ENCODE data around the gene TSFM.
A peak's percentile ranks its signal among the peaks of the same experiment; 100 is the strongest.

TSFM gene

DNA sequence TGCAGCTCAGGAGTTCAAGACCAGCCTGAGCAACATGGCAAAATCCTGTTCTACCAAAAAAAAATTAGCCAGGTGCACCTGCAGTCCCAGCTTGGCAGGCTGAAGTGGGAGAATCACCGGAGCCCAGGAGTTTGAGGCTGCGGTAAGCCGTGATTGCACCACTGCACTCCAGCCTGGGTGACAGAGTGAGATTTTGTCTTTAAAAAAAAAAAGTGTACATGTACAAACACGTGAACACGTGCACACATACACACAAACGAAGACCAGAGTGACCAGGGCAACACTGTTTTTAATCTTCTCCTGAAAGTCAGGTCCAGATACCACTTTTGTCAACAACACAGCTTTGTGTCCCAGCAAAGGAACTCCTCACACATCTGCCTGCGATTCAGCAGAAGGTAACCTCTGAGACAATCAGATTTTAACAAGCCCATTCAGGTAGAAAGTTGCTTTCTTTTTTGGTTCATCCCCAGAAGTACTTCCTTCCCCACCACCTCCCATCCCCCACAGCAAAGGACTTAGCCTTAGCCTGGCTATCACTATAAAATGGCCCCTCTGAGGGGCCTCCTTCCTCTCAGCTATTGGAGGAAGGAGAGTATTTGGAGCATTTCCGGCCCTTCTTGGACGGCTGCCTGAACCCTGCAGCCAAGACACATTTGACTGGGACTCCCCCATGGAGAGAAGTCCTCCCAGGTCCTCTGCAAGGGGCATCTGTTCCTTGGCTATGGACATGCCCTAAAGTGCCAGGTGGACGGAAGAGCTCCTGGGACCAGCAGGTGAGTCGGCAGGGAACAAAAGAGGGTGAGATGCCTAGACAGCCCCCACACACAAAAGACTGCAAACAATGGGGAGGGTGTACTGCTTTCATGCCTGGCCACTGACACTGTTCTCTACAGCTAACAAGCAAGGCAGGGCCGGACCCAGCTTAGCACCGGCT lies 54.1 kb downstream of the TSFM start:
- peak; percentile 34 for DNase-seq

DNA sequence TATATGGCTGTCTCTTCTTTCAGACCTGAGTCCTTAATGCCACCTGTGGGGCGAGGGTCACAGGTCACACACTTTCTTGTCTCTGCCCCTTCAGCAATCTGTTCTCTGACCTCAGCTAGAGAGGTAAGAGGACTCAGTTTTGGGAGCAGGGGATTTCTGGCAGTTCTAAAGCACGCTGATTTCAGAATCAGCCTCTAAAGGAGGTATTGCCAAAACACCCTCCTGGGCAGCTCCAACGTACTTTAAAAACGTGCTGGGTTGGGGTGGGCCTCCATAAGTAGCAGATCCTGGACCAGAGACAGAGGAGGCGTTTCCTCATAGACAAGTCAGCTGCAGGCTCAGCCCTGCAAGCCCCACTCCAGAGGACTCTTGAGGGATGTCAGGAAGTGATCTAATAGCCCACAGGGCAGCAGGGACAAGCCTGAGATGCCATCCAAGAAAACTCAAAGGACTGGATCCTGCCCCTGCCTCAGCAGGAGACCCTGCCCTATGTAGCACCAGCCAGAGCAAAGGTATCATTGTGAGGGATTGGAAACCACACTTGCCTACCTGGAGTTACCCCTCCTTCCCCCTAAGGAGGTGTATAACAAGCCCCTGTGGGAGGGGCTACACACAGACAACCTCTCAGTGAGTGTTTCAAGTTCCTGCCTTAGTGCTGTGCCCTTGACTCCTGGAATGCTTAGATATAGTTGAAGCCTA lies 55.4 kb downstream of the TSFM start:
- DNase-seq: no peak

DNA sequence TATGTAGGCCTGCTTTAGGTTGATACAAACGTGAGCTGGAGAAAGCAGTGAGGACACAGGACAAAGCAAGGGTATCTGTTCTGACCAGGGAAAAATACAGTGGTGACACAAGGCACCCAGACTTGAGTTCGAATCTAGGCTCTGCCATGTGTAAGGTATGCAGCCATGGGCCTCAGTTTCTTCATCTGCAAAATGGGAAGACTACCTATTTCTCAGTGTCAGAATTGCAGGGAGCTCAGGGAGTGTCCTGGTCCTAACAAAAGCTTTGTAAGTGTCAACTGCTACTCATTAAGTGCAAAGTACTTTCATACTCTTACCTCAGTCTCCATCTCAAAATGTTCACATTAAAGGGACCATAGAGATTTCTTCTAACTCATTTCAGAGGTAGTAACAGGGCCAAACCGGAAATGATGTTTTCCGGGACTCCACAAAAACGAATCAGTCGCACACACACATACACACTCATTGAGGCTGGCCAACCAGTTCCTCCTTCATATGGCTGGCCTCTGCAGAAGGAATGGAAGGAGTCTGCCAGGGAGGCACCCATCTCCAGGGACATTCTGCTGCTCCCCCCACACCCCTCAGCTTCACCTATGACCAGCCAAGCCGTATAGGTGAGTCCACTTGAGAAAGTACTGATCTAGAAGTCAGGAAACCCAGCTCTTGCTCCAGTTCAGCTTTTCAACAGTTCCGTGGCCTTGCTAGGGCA lies 56.2 kb downstream of the TSFM start:
- peak; percentile 44 for DNase-seq

DNA sequence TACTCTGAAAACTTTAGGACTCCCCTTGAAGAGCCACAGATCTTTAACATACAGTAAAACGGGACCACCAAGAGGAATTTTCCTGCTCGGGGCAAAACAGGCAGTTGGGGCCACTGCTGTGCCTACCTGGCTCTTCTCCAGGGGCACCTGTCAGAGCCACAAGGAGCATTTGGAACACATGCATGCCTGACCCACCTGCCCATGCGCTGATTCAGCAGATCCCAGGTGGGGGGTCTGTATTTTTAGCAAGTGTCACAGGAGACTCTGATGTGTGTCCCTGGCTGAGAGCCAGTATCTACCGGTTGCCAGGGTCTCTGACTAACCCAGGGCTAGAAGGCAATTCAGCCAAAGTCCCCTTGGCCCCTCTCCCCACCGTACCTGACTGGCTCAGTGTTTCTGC lies 57.4 kb downstream of the TSFM start:
- DNase-seq: no peak

DNA sequence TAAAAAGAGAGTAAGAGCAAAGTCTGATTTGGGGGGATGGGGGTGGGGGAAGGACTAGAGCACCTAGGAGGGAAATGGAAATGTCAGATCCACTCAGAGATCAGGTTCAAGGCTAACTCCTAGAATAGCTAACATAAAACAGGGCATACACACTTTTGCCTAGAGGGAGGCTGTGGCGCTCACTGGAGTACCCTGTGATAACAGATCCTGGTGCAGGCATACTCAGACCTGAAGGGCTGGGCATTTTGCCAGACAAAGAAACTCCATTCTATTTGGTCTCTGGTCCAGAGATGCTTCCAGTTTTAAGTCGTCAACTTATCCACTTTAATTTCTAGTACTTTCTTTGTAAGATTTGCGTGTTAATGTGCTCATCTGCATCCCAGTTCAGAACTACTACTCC lies 58.1 kb downstream of the TSFM start:
- DNase-seq: no peak

DNA sequence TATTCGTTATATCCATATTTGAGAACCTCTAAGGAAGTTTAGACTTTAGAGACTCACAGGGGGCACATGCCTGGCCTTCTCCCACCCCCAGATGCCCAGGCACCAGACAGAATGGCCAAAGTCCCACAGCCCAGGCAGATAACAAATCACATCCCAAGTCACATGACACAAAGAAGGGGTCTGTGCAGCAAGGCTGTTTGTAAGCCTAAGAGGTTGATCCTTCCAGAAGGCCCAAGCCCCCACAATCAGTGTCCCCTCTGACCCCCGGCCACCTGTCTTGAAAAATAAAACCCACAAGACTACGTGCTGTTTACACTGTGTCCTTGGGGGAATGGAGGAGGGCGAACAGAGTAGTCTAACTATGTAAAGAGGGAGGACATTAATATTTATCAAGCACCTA lies 58.9 kb downstream of the TSFM start:
- no peak for DNase-seq

DNA sequence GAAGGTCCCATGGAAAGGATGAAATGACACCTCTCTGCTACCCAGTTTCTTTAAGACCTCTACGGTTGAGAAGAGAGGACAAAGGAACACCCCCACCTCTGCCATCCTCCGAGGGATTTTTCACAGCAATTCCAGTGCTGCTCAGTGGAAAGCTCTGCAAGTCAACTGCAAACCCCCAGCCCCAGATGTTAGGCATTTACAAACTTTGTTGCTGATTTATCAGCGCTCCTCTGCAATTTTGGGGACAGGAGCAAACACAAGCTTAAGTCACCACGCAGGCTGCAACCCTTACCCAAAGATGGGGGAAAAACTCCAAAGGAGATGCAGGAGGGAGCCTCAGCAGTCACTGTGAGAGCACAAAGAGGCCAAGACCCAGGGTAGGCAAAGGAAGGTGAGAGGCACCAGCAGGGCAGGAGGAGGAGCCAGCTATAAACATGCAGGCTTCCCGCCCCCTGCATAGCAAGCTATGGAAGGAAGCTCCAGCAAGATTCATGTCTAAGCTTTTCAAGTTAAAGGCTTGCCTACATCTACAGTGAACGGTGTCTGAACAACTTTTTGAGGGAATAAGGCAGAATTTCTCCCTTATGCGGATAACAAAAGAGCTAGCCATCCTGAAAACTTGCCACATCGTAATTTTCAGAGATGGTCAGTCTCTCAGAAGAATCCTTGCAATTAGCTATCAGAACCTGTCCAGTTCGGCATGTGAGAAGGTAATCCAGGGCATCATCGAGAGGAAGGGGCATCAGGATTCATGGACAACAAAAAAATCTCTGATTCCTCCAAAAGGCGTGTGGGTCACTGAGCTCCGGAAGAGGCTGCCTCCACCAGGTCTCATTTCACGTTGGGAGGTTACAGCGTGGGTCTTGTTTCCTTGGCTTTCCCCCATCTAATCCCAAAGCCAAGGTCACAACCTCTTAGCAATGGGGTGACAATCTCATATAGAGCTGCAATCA lies 60.0 kb downstream of the TSFM start:
- DNase-seq: no peak

DNA sequence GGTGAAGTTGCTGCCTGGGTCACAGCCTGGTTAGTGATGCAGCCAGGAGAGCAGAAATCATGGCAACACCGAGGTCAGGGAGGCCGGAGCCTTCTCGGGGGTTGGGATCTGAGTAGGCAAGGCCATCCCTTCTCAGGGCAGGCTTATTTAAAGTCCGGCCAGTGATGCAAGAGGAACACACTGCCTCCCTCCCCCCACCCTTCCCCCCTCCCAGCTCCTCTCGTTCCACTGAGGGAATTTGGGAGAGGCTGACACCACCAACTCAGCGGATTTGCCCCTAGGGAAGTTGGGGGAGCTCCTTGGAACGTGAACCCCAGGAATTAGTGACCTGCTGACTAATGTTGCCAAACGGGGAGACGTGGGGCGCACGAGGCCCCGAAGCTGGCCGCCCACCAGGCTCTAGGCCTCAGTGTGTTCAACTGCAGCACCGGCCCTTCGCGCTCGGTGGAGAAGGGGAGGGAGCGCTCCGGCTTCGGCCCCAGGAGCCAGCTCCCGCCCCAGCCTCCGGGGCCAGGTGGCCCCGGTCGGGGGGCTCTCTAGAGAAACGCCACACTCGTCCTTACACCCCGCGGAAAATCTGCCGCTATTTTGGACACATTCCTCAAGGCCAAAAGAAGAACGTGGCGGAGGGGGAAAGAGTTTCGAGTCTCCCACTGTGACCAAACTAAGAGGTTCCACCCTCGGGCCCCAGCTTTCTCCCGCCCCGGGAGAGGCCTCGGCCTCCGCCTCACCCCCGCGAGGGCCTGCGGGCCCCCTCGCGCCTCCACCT lies 62.3 kb downstream of the TSFM start:
- no peak for DNase-seq

DNA sequence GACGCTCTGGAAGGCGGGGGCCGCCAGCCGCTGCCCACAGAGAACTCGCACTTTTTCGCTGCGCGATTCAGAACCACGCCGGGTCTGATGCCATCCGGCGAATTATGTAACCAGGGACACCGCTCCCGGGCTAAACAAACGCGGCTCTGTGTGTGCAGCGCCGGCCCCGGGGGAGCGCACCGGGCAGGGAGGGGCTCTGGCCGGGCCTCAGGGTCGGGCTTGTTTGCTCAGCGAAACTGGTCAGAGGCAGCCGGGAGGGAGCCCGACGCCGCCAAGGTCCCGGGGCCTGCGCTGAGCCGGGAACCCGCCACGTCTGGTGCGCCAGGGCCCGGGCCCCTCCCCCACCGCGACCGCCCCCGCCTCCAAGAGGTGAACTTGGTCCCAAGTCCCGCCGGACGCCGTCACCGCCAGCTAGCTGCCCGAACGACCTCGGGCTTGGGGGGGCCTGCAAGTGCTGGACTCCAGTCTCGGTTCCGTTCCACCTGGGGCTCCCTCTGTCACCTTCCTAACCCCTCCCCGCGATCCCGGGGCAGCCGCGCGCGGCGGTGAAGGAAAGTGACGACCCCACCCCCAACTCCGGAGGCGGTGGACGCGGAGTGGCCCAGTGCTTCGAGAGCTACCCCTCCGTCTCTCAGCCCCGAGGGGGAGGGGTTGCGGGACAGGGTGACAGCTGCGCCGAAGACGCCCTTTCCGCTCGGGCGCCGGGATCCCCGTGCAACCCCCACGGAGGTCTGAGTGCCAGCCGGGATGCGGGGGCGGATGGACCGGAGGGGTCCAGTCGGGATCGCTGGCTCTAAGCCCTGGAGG lies 63.1 kb downstream of the TSFM start:
- DNase-seq: peak; percentile 39

DNA sequence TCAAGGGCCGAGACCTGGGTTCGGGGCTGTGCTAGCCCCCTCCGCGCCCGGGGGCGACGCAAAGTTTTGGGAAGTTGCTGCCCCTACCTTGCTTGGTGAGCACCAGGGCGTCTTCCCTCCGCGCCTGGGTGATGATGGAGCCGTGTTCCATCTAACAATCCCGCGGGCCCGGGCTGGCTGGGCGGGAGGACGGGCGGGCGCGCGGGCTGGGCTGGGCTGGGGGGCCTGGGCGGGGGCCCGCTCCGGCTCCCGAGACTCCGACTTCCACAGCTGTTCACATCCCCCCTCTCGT lies 63.6 kb downstream of the TSFM start:
- no peak for DNase-seq

DNA sequence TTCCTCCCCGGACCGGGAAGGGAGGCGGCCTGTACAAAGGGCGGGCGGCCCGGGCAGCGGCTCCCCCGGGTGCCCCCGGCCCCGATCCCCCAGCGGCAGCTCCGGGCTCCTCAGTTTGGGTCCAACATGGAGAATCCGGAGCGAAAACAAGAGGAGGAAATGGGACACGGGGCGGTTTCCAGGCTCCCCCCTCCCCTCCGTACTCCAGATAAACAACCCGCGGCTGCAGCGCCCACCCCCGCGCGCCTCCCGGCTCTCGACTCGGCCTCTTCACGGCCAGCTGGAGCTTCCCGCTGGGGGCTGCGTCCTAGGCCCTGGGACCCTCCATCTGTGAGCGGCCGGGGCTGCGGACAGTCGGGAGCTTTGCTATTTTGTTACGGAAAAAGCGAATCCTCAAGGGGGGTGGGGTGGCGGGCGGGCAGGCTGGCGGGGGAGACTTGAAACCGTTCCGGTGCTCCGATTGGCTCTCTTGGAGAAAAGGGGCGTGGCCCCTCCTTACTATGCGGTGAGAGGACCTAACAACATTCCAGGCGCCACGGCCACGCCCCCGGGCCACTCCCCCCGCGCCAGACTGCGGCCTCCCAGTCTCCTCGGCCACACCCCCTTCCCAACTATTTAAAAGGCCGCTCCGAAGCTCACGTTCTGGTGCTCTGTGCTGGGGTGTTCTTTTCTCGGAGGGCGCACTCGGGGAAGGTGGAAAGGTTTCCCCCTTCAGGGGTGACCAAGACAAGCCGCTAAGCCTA lies 64.2 kb downstream of the TSFM start, which contains the start of gene CTDSP2:
Gene CTDSP2 (minus strand): TSS at position 153 of the 743 bp plus-strand sequence. CDS start 294 bp downstream, outside the sequence.
- peak; percentile 93 for DNase-seq
